Brain microvascular endothelial cell (primary cell): Measurements from ENCODE around the gene SLC4A7.

Source experiments
- DNase-seq: peaks from one replicate; pipeline ENCODE4 v3.0.0-alpha.2; 2020
- H3K27ac ChIP-seq: fragments of 250-450 bp; sonication (Bioruptor Pico); 2 replicates; pipeline ENCODE4 v1.5.1; 2020; ENCODE audit warnings: mild to moderate bottlenecking, moderate library complexity
- H3K27me3 ChIP-seq: fragments of 250-450 bp; sonication (Bioruptor Pico); replicated peaks from 2 replicates; pipeline ENCODE4 v1.5.1; 2020; ENCODE audit warnings: mild to moderate bottlenecking
- H3K36me3 ChIP-seq: fragments of 250-450 bp; sonication (Bioruptor Pico); replicated peaks from 2 replicates; pipeline ENCODE4 v1.5.1; 2020; ENCODE audit warnings: mild to moderate bottlenecking
- H3K4me3 ChIP-seq: 2 replicates; pipeline ENCODE4 v1.5.1; 2011; ENCODE audit warnings: low read depth, mild to moderate bottlenecking, control low read depth, low read length, moderate library complexity
- in situ Hi-C: cut with HindIII; loops from 2 replicates; pipeline ENCODE4 v1.10.0; 2017; ENCODE audit warnings: low sequenced_read_pairs, low pct_ligation_motif_present
- TF ChIP-seq, protein P1 (sequence below): IDR thresholded peaks from 2 replicates; pipeline ENCODE4 v1.5.1; 2011; ENCODE audit warnings: low read depth, mild to moderate bottlenecking, moderate library complexity, low read length, control low read depth, inconsistent platforms; ENCODE audit errors: missing control alignments

SLC4A7 gene

GRCh38 chr3:27387625-27388024 is 96.6 kb downstream of the SLC4A7 start:
- TF ChIP-seq, protein P1, sequence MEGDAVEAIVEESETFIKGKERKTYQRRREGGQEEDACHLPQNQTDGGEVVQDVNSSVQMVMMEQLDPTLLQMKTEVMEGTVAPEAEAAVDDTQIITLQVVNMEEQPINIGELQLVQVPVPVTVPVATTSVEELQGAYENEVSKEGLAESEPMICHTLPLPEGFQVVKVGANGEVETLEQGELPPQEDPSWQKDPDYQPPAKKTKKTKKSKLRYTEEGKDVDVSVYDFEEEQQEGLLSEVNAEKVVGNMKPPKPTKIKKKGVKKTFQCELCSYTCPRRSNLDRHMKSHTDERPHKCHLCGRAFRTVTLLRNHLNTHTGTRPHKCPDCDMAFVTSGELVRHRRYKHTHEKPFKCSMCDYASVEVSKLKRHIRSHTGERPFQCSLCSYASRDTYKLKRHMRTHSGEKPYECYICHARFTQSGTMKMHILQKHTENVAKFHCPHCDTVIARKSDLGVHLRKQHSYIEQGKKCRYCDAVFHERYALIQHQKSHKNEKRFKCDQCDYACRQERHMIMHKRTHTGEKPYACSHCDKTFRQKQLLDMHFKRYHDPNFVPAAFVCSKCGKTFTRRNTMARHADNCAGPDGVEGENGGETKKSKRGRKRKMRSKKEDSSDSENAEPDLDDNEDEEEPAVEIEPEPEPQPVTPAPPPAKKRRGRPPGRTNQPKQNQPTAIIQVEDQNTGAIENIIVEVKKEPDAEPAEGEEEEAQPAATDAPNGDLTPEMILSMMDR, result no peak
- Histone ChIP-seq H3K36me3 (peaks cover 23% of the 10 kb centered on the region), H3K27ac (no peak overlapping the region), H3K4me3 (no peak overlapping the region), H3K27me3 (no peaks in the 10 kb centered on the region)
- DNase-seq, result no peak
- in situ Hi-C loops, result no loop called here

DNA sequence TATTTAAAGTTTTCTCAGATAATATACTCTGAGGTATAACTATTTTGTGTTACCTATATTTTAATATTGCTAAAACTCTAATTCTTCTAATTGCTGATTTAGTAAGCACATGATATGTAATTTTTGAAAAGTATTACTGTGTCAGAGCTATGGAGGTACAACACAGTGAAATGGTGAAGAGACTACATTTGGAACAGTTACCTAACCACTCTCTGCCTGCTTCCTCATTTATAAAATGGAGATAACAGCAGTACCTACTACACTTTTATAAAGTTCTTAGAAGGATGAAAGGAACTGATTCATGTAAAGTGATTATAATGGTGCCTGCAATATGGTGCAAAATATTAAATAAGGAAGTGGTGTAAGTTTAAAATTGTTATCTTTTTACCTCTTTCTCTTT is 98.7 kb downstream of the SLC4A7 start:
- no peak for DNase-seq
- H3K36me3 ChIP-seq, result peaks cover 31% of the 10 kb centered on the region
- in situ Hi-C loops, result no loop called here
- H3K4me3 ChIP-seq, result no peak overlapping the region
- H3K27me3 ChIP-seq, result no peaks in the 10 kb centered on the region
- no peak overlapping the region for H3K27ac ChIP-seq
- TF ChIP-seq, protein P1, result no peak

DNA sequence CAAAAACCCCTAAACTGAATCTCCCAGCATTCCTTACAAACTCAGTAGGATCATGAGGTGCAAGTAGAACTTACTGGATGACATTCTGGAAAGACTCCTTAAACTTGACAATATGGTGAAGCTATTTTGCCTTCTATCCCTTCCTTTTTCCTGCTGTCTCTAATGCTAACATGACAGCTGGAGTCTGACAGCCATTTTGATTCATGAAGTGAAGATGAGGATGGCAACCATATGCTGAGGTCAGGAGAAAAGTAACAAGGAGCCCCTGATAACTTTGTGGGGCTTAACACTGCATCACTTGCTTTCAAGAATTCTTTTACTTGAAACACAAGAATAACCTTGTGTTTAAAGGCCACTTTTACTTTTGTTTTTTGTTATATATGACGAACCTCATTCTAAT is 100.0 kb downstream of the SLC4A7 start:
- H3K36me3 ChIP-seq, result peaks cover 33% of the 10 kb centered on the region

GRCh38 chr3:27380433-27381357 is 103.5 kb downstream of the SLC4A7 start:
- Histone ChIP-seq H3K4me3 (no peak overlapping the region), H3K36me3 (peaks cover 33% of the 10 kb centered on the region), H3K27me3 (no peaks in the 10 kb centered on the region), H3K27ac (no peak overlapping the region)
- TF ChIP-seq, protein P1, result no peak
- DNase-seq, result no peak
- in situ Hi-C loops, result no loop called here

More for the DNA sequence above, 100.0 kb downstream of the SLC4A7 start:
- no peaks in the 10 kb centered on the region for H3K27me3 ChIP-seq
- no peak overlapping the region for H3K4me3 ChIP-seq
- TF ChIP-seq, protein P1, result no peak
- no peak for DNase-seq
- in situ Hi-C loops, result no loop called here
- H3K27ac ChIP-seq, result no peak overlapping the region

DNA sequence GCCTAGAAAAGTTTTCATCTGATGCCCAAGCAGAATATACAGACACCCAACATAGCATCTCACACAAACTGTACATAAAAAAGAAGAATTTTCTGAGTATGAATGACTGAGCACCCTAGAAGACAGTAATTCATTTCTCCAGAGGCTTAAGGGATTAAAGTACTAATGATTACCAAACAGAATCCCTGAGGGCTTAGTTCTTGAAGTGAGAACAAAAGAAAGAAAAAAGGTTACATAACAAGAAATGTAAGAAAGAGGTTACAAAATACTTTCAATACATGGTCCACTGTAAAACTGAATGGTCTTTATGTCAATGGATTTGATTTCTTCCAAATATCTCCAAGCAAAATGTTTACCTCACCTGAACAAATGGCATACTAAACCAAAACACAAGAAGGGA is 105.9 kb downstream of the SLC4A7 start:
- TF ChIP-seq, protein P1, result no peak
- Histone ChIP-seq H3K27ac (no peak overlapping the region), H3K27me3 (no peaks in the 10 kb centered on the region), H3K36me3 (peaks cover 18% of the 10 kb centered on the region), H3K4me3 (no peak overlapping the region)
- DNase-seq, result no peak
- in situ Hi-C loops, result no loop called here
